ENCODE data around the gene CACNG6.

- TF ChIP-seq, protein P1, sequence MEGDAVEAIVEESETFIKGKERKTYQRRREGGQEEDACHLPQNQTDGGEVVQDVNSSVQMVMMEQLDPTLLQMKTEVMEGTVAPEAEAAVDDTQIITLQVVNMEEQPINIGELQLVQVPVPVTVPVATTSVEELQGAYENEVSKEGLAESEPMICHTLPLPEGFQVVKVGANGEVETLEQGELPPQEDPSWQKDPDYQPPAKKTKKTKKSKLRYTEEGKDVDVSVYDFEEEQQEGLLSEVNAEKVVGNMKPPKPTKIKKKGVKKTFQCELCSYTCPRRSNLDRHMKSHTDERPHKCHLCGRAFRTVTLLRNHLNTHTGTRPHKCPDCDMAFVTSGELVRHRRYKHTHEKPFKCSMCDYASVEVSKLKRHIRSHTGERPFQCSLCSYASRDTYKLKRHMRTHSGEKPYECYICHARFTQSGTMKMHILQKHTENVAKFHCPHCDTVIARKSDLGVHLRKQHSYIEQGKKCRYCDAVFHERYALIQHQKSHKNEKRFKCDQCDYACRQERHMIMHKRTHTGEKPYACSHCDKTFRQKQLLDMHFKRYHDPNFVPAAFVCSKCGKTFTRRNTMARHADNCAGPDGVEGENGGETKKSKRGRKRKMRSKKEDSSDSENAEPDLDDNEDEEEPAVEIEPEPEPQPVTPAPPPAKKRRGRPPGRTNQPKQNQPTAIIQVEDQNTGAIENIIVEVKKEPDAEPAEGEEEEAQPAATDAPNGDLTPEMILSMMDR (conservative IDR thresholded peaks at IDR 0.05 in 1 of 2, IDR thresholded peaks at IDR 0.05 in 1 of 2; ENCODE audit: low read depth in 1 of 2, low read length in 2 of 2), result no peak
- no peak for TF ChIP-seq EZH2 (IDR thresholded peaks at IDR 0.05; ENCODE audit: low read length, missing control alignments)
These were observed 7.8 kb upstream of the CACNG6 start for GRCh38 chr19:53983457-53984289.
